NAMALWA (cell line): ENCODE results near the gene SPEN.

ENCODE experiments used
- DNase-seq: peaks from one replicate; pipeline ENCODE4 v3.0.0-alpha.2; 2015; ENCODE audit warnings: low spot score

Gene SPEN

DNA sequence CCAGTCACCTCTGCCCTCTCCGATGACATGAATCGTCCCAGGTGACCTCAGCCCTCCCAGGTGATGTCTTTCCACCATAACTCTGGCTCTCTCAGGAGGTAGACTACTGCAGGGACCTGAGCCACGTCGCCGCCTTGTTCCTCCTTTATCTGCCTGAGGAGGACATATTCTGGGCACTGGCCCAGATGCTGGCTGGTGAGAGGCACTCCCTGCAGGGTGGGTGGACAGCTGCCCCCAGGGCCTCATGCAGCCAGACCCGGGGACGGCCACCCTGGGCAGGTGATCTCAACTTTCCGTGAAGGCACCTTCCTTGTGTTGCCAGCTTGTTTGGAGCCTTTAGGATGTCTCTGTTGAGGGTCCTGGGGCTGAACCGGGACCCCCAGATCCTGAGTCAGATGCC is 142.3 kb downstream of the SPEN start:
- no peak for DNase-seq
